ENCODE measurements around the gene S100A12.
"Not testable (repeated sequence)": the region's sequence is repeated elsewhere in the genome, so short reads cannot be mapped to it uniquely, and the experiment has no call there.

- not testable (repeated sequence) for TF ChIP-seq EP300, CTCF, POLR2A (IDR thresholded peaks at IDR 0.05)
Measured at GRCh38 chr1:153413961-153414360, 38.5 kb upstream of the S100A12 start.
